HCT116 (cell line): ENCODE data around the gene IFITM10. TPM values are rescaled to one million over a fixed set of nuclear protein-coding genes. Genes with fewer than 3 reads are reported as not detected.

Source experiments
- ATAC-seq: fragments of 200-7000 bp; cut with Tn5 transposase; 2 replicates; pipeline ENCODE4 v1.9.1; 2020; ENCODE audit warnings: mild to moderate bottlenecking, moderate library complexity
- BruUV-seq: library from RNA; stranded (reverse); fragments of 400-500 nt; replicated peaks from 2 replicates; lab custom pipeline; 2021; lab: Mats Ljungman, UMichigan
- CTCF ChIA-PET: fragments of 300-600 bp; sonication (Branson Sonifier 250); formaldehyde crosslinking; loops from one replicate; lab custom pipeline; 2021; ENCODE audit warnings: antibody characterized with exemption; lab: Charles Lee
- POLR2A ChIA-PET: fragments of 300-600, 350-600 bp; sonication (Branson Sonifier 250); formaldehyde crosslinking; loops from one replicate; lab custom pipeline; 2021; ENCODE audit warnings: antibody characterized with exemption; lab: Charles Lee
- RAD21 ChIA-PET, 2 experiments: fragments of 300-600 bp; sonication (Branson Sonifier 250); formaldehyde crosslinking; loops; one replicate each; lab custom pipeline; 2023; ENCODE audit warnings: low total read pairs in 2 of 2; ENCODE audit not compliant: uncharacterized antibody in 2 of 2, unreplicated experiment in 2 of 2, low non-redundant PET in 1 of 2; lab: Charles Lee
- DNase-seq: peaks from one replicate; pipeline ENCODE4 v3.0.0-alpha.2; 2010; ENCODE audit warnings: low read depth, low spot score
- H2AFZ ChIP-seq: fragments of 200-600 bp; shearing (Covaris generic), sonication (generic); 2 replicates; pipeline ENCODE4 v1.6.1; 2017; ENCODE audit warnings: low read depth, mixed run types, mixed read lengths, antibody characterized with exemption, low read length; ENCODE audit not compliant: poor library complexity, severe bottlenecking
- H3K27ac ChIP-seq: 2 replicates; pipeline ENCODE4 v1.5.1; 2012; ENCODE audit warnings: low read depth, low read length
- H3K27me3 ChIP-seq: fragments of 200-600 bp; sonication (generic); 2 replicates; pipeline ENCODE4 v1.6.1; 2016; ENCODE audit warnings: mixed run types, low read length, mixed read lengths; ENCODE audit not compliant: insufficient read depth
- H3K36me3 ChIP-seq, 2 experiments: fragments of 200-500 bp in 1 of 2; fragments of 200-600 bp in 1 of 2; sonication (Bioruptor generic) in 1 of 2; sonication (generic) in 1 of 2; 2 replicates each; pipeline versions ENCODE4 v1.5.1 to v1.6.1; 2014 to 2016; ENCODE audit warnings: low read length in 2 of 2, inconsistent platforms in 1 of 2, mixed read lengths in 1 of 2, mixed run types in 1 of 2; ENCODE audit not compliant: insufficient read depth in 2 of 2, control insufficient read depth in 1 of 2
- H3K4me1 ChIP-seq, 2 experiments: fragments of 200-600 bp in 1 of 2; sonication (generic) in 1 of 2; 2 replicates each; pipeline versions ENCODE4 v1.5.1 to v1.6.1; 2012 to 2017; ENCODE audit warnings: low read length in 2 of 2, inconsistent platforms in 1 of 2, mild to moderate bottlenecking in 1 of 2, mixed read lengths in 1 of 2, mixed run types in 1 of 2, moderate library complexity in 1 of 2; ENCODE audit not compliant: insufficient read depth in 2 of 2, control insufficient read depth in 1 of 2
- H3K4me2 ChIP-seq: fragments of 200-600 bp; sonication (generic); 2 replicates; pipeline ENCODE4 v1.6.1; 2017; ENCODE audit warnings: mixed run types, low read length, mixed read lengths
- H3K4me3 ChIP-seq, 2 experiments: fragments of 200-600 bp in 1 of 2; sonication (generic) in 1 of 2; replicated peaks in 1 of 2; 2 replicates each; pipeline ENCODE4 v1.5.1; 2011 to 2016; ENCODE audit warnings: low read length in 2 of 2, control low read depth in 1 of 2, low read depth in 1 of 2, mild to moderate bottlenecking in 1 of 2, mixed read lengths in 1 of 2, mixed run types in 1 of 2
- H3K79me2 ChIP-seq: fragments of 200-600 bp; sonication (generic); 2 replicates; pipeline ENCODE4 v1.6.1; 2017; ENCODE audit warnings: mild to moderate bottlenecking, mixed run types, low read length, moderate library complexity, mixed read lengths; ENCODE audit not compliant: insufficient read depth
- H3K9ac ChIP-seq: fragments of 200-600 bp; sonication (generic); 2 replicates; pipeline ENCODE4 v1.6.1; 2016; ENCODE audit warnings: low read length, mixed read lengths
- H3K9me2 ChIP-seq: fragments of 200-600 bp; sonication (generic), shearing (Covaris generic); 2 replicates; pipeline ENCODE4 v1.6.1; 2017; ENCODE audit warnings: mixed run types, mild to moderate bottlenecking, moderate library complexity; ENCODE audit not compliant: insufficient read depth
- H3K9me3 ChIP-seq, 2 experiments: fragments of 200-500 bp in 1 of 2; fragments of 200-600 bp in 1 of 2; sonication (Bioruptor generic) in 1 of 2; sonication (generic) in 1 of 2; 2 replicates each; pipeline ENCODE4 v1.6.1; 2014 to 2017; ENCODE audit warnings: low read length in 2 of 2, mixed read lengths in 2 of 2, inconsistent platforms in 1 of 2, low read depth in 1 of 2, mild to moderate bottlenecking in 1 of 2, mixed run types in 1 of 2, moderate library complexity in 1 of 2; ENCODE audit not compliant: control insufficient read depth in 1 of 2, insufficient read depth in 1 of 2
- H4K20me1 ChIP-seq: fragments of 200-600 bp; sonication (generic), shearing (Covaris generic); 2 replicates; pipeline ENCODE4 v1.6.1; 2017; ENCODE audit warnings: mixed run types, mild to moderate bottlenecking, moderate library complexity; ENCODE audit not compliant: insufficient read depth
- ATF3 ChIP-seq: IDR thresholded peaks from 2 replicates; pipeline ENCODE4 v1.6.1; 2012
- CBX3 ChIP-seq: IDR thresholded peaks from 2 replicates; pipeline ENCODE4 v1.6.1; 2012; ENCODE audit warnings: low read depth
- CEBPB ChIP-seq: IDR thresholded peaks from 2 replicates; pipeline ENCODE4 v1.6.1; 2012; ENCODE audit warnings: low read depth
- EGR1 ChIP-seq: IDR thresholded peaks from 2 replicates; pipeline ENCODE4 v1.6.1; 2012; ENCODE audit warnings: low read depth
- MAX ChIP-seq: IDR thresholded peaks from 2 replicates; pipeline ENCODE4 v1.6.1; 2012
- POLR2AphosphoS5 ChIP-seq: IDR thresholded peaks from 2 replicates; pipeline ENCODE4 v1.6.1; 2011; ENCODE audit warnings: mild to moderate bottlenecking, low read depth, low read length, moderate library complexity
- SP1 ChIP-seq: IDR thresholded peaks from 2 replicates; pipeline ENCODE4 v1.6.1; 2012; ENCODE audit warnings: low read depth
- ZFX ChIP-seq: fragments of 450-650 bp; IDR thresholded peaks from 2 replicates; pipeline ENCODE4 v1.6.1; 2017
- intact Hi-C: fragments of 100-400 bp; cut with micrococcal nuclease; formaldehyde crosslinking; loops from 2 replicates; pipeline ENCODE4 v1.10.0; 2022
- total RNA-seq: library from RNA; stranded (reverse); gene quantifications from one replicate; pipeline ENCODE4 v1.2.1, GENCODE V29; 2021; ENCODE audit not compliant: unreplicated experiment
- TF ChIP-seq, protein P1 (sequence below), 3 experiments: fragments of 200-600 bp in 1 of 3; sonication (generic) in 1 of 3; IDR thresholded peaks in 2 of 3; conservative IDR thresholded peaks in 1 of 3; 2 replicates each; pipeline ENCODE4 v1.5.1; 2012 to 2017; ENCODE audit warnings: low read depth in 2 of 3, low read length in 2 of 3, antibody characterized with exemption in 1 of 3, borderline replicate concordance in 1 of 3, control low read depth in 1 of 3, mild to moderate bottlenecking in 1 of 3, mixed read lengths in 1 of 3, mixed run types in 1 of 3, moderate library complexity in 1 of 3; ENCODE audit not compliant: insufficient read depth in 1 of 3

The IFITM10 gene
- total RNA-seq, 1 experiment from 2014 or later, result 1.9 TPM

DNA sequence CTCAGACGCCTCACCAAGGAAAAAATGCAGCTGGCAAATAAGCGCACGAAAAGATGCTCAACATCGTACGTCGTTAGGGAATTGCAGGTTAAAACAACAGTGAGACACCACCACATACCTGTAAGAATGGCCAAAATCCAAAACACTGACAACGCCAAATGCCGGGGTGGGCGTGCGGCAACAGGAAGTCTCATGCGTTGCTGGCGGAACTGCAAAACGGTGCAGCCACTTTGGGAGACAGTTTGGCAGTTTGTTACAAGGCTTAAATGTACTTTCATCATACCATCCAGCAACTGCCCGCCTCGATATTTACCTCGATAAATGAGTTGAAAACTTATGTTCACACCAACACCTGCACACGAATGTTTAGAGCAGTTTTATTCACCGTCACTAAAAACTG is 20.9 kb upstream of the IFITM10 start:
- no peak for ATAC-seq
- DNase-seq, result no peak
- Histone ChIP-seq H4K20me1 (no peaks in the 10 kb centered on the region), H3K27me3 (no peaks in the 10 kb centered on the region), H3K9me2 (no peaks in the 10 kb centered on the region), H2AFZ (no peak overlapping the region), H3K9ac (no peak overlapping the region), H3K4me3 (no peak overlapping the region), H3K27ac (no peak overlapping the region)
- ChIA-PET RAD21 (no interaction called here), POLR2A (no interaction called here)
- TF ChIP-seq CBX3 (no peak), CEBPB (no peak), EGR1 (no peak), ATF3 (no peak), SP1 (no peak), MAX (no peak)
- TF ChIP-seq, protein P1, sequence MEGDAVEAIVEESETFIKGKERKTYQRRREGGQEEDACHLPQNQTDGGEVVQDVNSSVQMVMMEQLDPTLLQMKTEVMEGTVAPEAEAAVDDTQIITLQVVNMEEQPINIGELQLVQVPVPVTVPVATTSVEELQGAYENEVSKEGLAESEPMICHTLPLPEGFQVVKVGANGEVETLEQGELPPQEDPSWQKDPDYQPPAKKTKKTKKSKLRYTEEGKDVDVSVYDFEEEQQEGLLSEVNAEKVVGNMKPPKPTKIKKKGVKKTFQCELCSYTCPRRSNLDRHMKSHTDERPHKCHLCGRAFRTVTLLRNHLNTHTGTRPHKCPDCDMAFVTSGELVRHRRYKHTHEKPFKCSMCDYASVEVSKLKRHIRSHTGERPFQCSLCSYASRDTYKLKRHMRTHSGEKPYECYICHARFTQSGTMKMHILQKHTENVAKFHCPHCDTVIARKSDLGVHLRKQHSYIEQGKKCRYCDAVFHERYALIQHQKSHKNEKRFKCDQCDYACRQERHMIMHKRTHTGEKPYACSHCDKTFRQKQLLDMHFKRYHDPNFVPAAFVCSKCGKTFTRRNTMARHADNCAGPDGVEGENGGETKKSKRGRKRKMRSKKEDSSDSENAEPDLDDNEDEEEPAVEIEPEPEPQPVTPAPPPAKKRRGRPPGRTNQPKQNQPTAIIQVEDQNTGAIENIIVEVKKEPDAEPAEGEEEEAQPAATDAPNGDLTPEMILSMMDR (IDR thresholded peaks at IDR 0.05 in 2 of 3, conservative IDR thresholded peaks at IDR 0.05 in 1 of 3; ENCODE audit: borderline replicate concordance in 1 of 3, insufficient read depth in 1 of 3, low read depth in 2 of 3, low read length in 2 of 3), result no peak
- TF ChIP-seq, all 23 proteins: peak for 0
- Histone ChIP-seq H3K4me1 (peaks cover 23 to 49% of the 10 kb centered on the region in 2 experiments), H3K9me3 (no peaks in the 10 kb centered on the region), H3K4me2 (no peak overlapping the region), H3K36me3 (no peaks in the 10 kb centered on the region), H3K79me2 (no peaks in the 10 kb centered on the region)
- BruUV-seq, result no TSS peak
- CTCF ChIA-PET, result no interaction called here
- intact Hi-C loops, result no loop called here

- no peak overlapping the region for H3K27ac ChIP-seq
- H3K9me2 ChIP-seq, result no peaks in the 10 kb centered on the region
- ATAC-seq, result no peak
- ChIA-PET POLR2A (no interaction called here), RAD21 (no interaction called here), CTCF (no interaction called here)
- H2AFZ ChIP-seq, result no peak overlapping the region
- TF ChIP-seq MAX (no peak), ZFX (no peak), POLR2AphosphoS5 (no peak)
- TF ChIP-seq, protein P1 (IDR thresholded peaks at IDR 0.05 in 2 of 3, conservative IDR thresholded peaks at IDR 0.05 in 1 of 3; ENCODE audit: borderline replicate concordance in 1 of 3, insufficient read depth in 1 of 3, low read depth in 2 of 3, low read length in 2 of 3), result no peak
- H3K4me3 ChIP-seq, result no peak overlapping the region
- H3K79me2 ChIP-seq, result no peaks in the 10 kb centered on the region
- no peak overlapping the region for H3K9ac ChIP-seq
- no TSS peak for BruUV-seq
- no peaks in the 10 kb centered on the region for H3K9me3 ChIP-seq
- H3K36me3 ChIP-seq, result no peaks in the 10 kb centered on the region
- DNase-seq, result no peak
- H4K20me1 ChIP-seq, result no peaks in the 10 kb centered on the region
- H3K4me1 ChIP-seq, result peaks cover 23 to 49% of the 10 kb centered on the region in 2 experiments
- intact Hi-C loops, result no loop called here
- no peak overlapping the region for H3K4me2 ChIP-seq
- no peaks in the 10 kb centered on the region for H3K27me3 ChIP-seq
These were observed 20.1 kb upstream of the IFITM10 start for GRCh38 chr11:1770528-1770927.
